Keratinocyte (primary cell): ENCODE measurements around the gene PYROXD2. TPM values are rescaled to one million over a fixed set of nuclear protein-coding genes. Genes with fewer than 3 reads are reported as not detected.
"Not testable (repeated sequence)": the region's sequence is repeated elsewhere in the genome, so short reads cannot be mapped to it uniquely, and the experiment has no call there.

ENCODE experiments used
- DNase-seq: peaks from one replicate; pipeline ENCODE4 v3.0.0-alpha.2; 2011; ENCODE audit warnings: low read depth, missing footprints, low spot score
- FAIRE-seq: peaks from 2 replicates; lab custom pipeline; 2011; peaks lifted over from hg19 to GRCh38; lab: Jason Lieb, UNC
- H2AFZ ChIP-seq: 2 replicates; pipeline ENCODE4 v1.6.0; 2012; ENCODE audit warnings: low read length, control low read depth, inconsistent platforms; ENCODE audit not compliant: control insufficient read depth
- H3K27ac ChIP-seq: 2 replicates; pipeline ENCODE4 v1.5.1; 2011; ENCODE audit warnings: low read length; ENCODE audit not compliant: control insufficient read depth, insufficient read depth
- H3K27me3 ChIP-seq: 3 replicates; pipeline ENCODE4 v1.6.0; 2011; ENCODE audit warnings: low read length; ENCODE audit not compliant: control insufficient read depth, insufficient read depth; ENCODE audit errors: extremely low read depth
- H3K36me3 ChIP-seq, 2 experiments: 2 replicates in 1 of 2; 3 replicates in 1 of 2; pipeline ENCODE4 v1.5.1; 2011; ENCODE audit warnings: low read length in 2 of 2, mild to moderate bottlenecking in 1 of 2; ENCODE audit not compliant: control insufficient read depth in 2 of 2, insufficient read depth in 2 of 2; ENCODE audit errors: extremely low read depth in 1 of 2
- H3K4me1 ChIP-seq: 3 replicates; pipeline ENCODE4 v1.5.1; 2011; ENCODE audit warnings: low read length; ENCODE audit not compliant: control insufficient read depth, insufficient read depth; ENCODE audit errors: extremely low read depth
- H3K4me2 ChIP-seq: 3 replicates; pipeline ENCODE4 v1.6.0; 2011; ENCODE audit warnings: low read depth, low read length; ENCODE audit not compliant: control insufficient read depth, insufficient read depth; ENCODE audit errors: extremely low read depth
- H3K4me3 ChIP-seq, 3 experiments: fragments of 200-600 bp in 1 of 3; sonication (generic) in 1 of 3; 2 replicates in 2 of 3; 3 replicates in 1 of 3; pipeline ENCODE4 v1.5.1; 2011 to 2016; ENCODE audit warnings: low read length in 3 of 3, mild to moderate bottlenecking in 3 of 3, control low read depth in 2 of 3, inconsistent platforms in 1 of 3, low read depth in 1 of 3, mixed read lengths in 1 of 3, mixed run types in 1 of 3, moderate library complexity in 1 of 3; ENCODE audit not compliant: control insufficient read depth in 2 of 3, insufficient read depth in 2 of 3; ENCODE audit errors: extremely low read depth in 1 of 3
- H3K79me2 ChIP-seq: 2 replicates; pipeline ENCODE4 v1.6.0; 2012; ENCODE audit warnings: low read length; ENCODE audit not compliant: control insufficient read depth, insufficient read depth
- H3K9ac ChIP-seq: 3 replicates; pipeline ENCODE4 v1.6.0; 2011; ENCODE audit warnings: low read length; ENCODE audit not compliant: control insufficient read depth, insufficient read depth; ENCODE audit errors: extremely low read depth
- H3K9me1 ChIP-seq: 3 replicates; pipeline ENCODE4 v1.6.0; 2011; ENCODE audit warnings: low read length; ENCODE audit not compliant: control insufficient read depth, insufficient read depth; ENCODE audit errors: extremely low read depth
- H3K9me3 ChIP-seq: 2 replicates; pipeline ENCODE4 v1.5.1; 2012; ENCODE audit warnings: low read depth, low read length; ENCODE audit not compliant: control insufficient read depth
- H4K20me1 ChIP-seq: 3 replicates; pipeline ENCODE4 v1.6.0; 2011; ENCODE audit warnings: low read length; ENCODE audit not compliant: control insufficient read depth, insufficient read depth; ENCODE audit errors: extremely low read depth
- EZH2 ChIP-seq: IDR thresholded peaks from one replicate; pipeline ENCODE4 v1.6.1; 2012; ENCODE audit warnings: inconsistent platforms, mild to moderate bottlenecking, low read length, moderate library complexity
- dilution Hi-C: fragments of 300-500 bp; cut with MboI; formaldehyde crosslinking; loops from one replicate; pipeline ENCODE4 v1.7.0; 2020; ENCODE audit warnings: low sequenced_read_pairs; ENCODE audit not compliant: extremely low pct_ligation_motif_present
- polyA plus RNA-seq, 5 experiments: library from polyadenylated mRNA; depleted of rRNA in 3 of 5; stranded (reverse) in 3 of 5; stranded (forward) in 1 of 5; unstranded in 1 of 5; fragments of >200 nt; gene quantifications; 1 replicate in 1 of 5; 2 replicates in 3 of 5; 3 replicates in 1 of 5; pipeline versions ENCODE4 v1.2.1 to v1.2.3, GENCODE V29; 2011 to 2012; ENCODE audit warnings: missing spikeins in 2 of 5, low read depth in 1 of 5, low replicate concordance in 1 of 5
- TF ChIP-seq, protein P1 (sequence below), 3 experiments: IDR thresholded peaks in 1 of 3; conservative IDR thresholded peaks in 1 of 3; optimal IDR thresholded peaks in 1 of 3; 2 replicates in 2 of 3; 3 replicates in 1 of 3; pipeline versions ENCODE3 to v1.5.1; 2011; ENCODE audit warnings: low read length in 3 of 3, mild to moderate bottlenecking in 3 of 3, moderate library complexity in 2 of 3, control low read depth in 1 of 3, inconsistent platforms in 1 of 3; ENCODE audit not compliant: insufficient read depth in 2 of 3; ENCODE audit errors: extremely low read depth in 1 of 3

Gene PYROXD2
- polyA plus RNA-seq, 1 donor (not counting 4 experiments of a cell fraction or from before 2014, with no cell fraction given): 4.4 TPM

DNA sequence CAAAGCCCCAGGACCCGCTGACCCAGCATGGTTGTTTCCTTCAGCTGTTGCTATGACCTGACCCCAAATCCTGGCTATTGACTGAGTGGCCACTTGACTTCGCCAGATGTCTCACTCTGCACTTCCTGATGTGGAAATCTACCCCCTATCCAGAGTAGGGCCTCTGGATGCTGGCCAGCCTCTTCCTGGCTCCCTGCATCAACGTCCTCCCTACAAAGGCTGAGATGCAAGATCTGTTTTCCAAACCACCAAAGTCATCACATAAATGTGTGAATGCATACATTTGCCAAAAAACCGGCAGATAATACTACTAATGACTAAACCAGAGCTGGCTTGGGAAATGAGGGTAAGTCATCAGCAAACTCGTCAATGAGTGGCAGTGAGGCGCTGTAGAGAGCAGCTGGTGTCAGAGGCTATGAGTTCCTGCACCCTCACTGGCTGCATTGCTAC is 70.4 kb downstream of the PYROXD2 start:
- Histone ChIP-seq H3K4me1 (peaks cover 3% of the 10 kb centered on the region), H3K79me2 (no peaks in the 10 kb centered on the region), H3K9me3 (peaks cover 4% of the 10 kb centered on the region), H3K9me1 (no peaks in the 10 kb centered on the region), H4K20me1 (no peaks in the 10 kb centered on the region), H3K9ac (no peak overlapping the region), H3K36me3 (no peaks in the 10 kb centered on the region), H3K27me3 (no peaks in the 10 kb centered on the region), H2AFZ (no peak overlapping the region), H3K27ac (no peak overlapping the region), H3K4me2 (no peak overlapping the region), H3K4me3 (no peak overlapping the region)
- TF ChIP-seq EZH2: no peak
- TF ChIP-seq, protein P1, sequence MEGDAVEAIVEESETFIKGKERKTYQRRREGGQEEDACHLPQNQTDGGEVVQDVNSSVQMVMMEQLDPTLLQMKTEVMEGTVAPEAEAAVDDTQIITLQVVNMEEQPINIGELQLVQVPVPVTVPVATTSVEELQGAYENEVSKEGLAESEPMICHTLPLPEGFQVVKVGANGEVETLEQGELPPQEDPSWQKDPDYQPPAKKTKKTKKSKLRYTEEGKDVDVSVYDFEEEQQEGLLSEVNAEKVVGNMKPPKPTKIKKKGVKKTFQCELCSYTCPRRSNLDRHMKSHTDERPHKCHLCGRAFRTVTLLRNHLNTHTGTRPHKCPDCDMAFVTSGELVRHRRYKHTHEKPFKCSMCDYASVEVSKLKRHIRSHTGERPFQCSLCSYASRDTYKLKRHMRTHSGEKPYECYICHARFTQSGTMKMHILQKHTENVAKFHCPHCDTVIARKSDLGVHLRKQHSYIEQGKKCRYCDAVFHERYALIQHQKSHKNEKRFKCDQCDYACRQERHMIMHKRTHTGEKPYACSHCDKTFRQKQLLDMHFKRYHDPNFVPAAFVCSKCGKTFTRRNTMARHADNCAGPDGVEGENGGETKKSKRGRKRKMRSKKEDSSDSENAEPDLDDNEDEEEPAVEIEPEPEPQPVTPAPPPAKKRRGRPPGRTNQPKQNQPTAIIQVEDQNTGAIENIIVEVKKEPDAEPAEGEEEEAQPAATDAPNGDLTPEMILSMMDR (optimal IDR thresholded peaks at IDR 0.05 in 1 of 3, IDR thresholded peaks at IDR 0.05 in 1 of 3, conservative IDR thresholded peaks at IDR 0.05 in 1 of 3; ENCODE audit: extremely low read depth in 1 of 3, insufficient read depth in 2 of 3, low read length in 3 of 3): no peak
- dilution Hi-C loops: no loop called here
- DNase-seq (no peak), FAIRE-seq (no peak)

DNA sequence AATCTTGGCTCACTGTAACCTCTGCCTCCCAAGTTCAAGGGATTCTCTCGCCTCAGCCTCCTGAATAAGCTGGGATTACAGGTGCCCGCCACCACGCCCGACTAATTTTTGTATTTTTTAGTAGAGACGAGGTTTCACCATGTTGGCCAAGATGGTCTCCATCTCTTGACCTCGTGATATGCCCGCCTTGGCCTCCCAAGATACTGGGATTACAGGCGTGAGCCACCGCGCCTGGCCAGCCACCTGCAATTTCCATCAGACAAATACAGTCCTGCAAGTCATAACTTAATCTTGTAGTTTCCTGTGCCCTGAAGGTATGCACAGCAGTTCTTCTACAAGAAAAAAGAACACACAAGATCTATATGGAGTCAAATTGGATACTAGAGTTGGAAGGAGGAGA is 73.3 kb downstream of the PYROXD2 start:
- H3K4me2 ChIP-seq, dilution Hi-C loops, H3K27ac ChIP-seq, H3K9ac ChIP-seq, H3K9me1 ChIP-seq, DNase-seq, H3K27me3 ChIP-seq, H3K9me3 ChIP-seq, H2AFZ ChIP-seq, H3K79me2 ChIP-seq, FAIRE-seq, H4K20me1 ChIP-seq, H3K36me3 ChIP-seq, H3K4me1 ChIP-seq, H3K4me3 ChIP-seq: not testable (repeated sequence)

DNA sequence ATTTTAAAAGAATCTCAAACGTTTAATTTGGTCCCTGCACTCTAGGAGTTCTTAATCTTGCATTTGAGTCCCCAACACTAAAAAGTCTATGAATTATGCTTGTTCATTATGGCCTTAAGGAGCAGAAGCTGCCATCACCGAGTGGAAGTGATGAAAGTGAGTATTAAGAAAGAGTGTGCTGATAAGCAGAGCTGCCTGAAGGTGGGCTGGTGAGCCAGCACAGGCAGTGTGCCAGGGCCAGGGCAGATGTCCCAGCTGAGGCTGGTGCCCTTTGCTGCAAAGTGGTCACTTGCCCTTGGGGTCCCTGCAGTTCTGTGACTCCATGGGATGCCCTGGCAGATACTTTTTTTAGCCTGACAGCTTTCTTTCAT is 74.1 kb downstream of the PYROXD2 start:
- no peaks in the 10 kb centered on the region for H3K9me3 ChIP-seq
- H3K4me1 ChIP-seq: peaks cover 3% of the 10 kb centered on the region

More for the DNA sequence above, 74.1 kb downstream of the PYROXD2 start:
- Histone ChIP-seq H3K9ac (no peak overlapping the region), H3K27me3 (no peaks in the 10 kb centered on the region), H3K27ac (no peak overlapping the region), H2AFZ (no peak overlapping the region), H3K9me1 (no peaks in the 10 kb centered on the region), H3K79me2 (no peaks in the 10 kb centered on the region), H3K36me3 (no peaks in the 10 kb centered on the region), H3K4me3 (no peak overlapping the region), H3K4me2 (no peak overlapping the region), H4K20me1 (no peaks in the 10 kb centered on the region)
- TF ChIP-seq, protein P1 (optimal IDR thresholded peaks at IDR 0.05 in 1 of 3, IDR thresholded peaks at IDR 0.05 in 1 of 3, conservative IDR thresholded peaks at IDR 0.05 in 1 of 3; ENCODE audit: extremely low read depth in 1 of 3, insufficient read depth in 2 of 3, low read length in 3 of 3): peak in 1 of 3 experiments; percentile 12
- TF ChIP-seq EZH2: no peak
- no peak for DNase-seq
- FAIRE-seq: no peak
- dilution Hi-C loops: no loop called here
